Neural cell (in vitro differentiated cells): ENCODE measurements around the gene ZFR2. TPM values are rescaled to one million over a fixed set of nuclear protein-coding genes. Genes with fewer than 3 reads are reported as not detected.

Experiments used
- H2AFZ ChIP-seq: fragments of 200-600, 300-800 bp; sonication (generic), shearing (Covaris generic); 2 replicates; pipeline ENCODE4 v1.6.0; 2014; ENCODE audit warnings: low read depth, mild to moderate bottlenecking, antibody characterized with exemption, low read length, moderate library complexity
- H3F3A ChIP-seq: fragments of 200-600 bp; shearing (Covaris generic); 2 replicates; pipeline ENCODE4 v1.6.1; 2016; ENCODE audit warnings: mild to moderate bottlenecking, moderate library complexity, mixed read lengths, antibody characterized with exemption, low read length; ENCODE audit not compliant: insufficient read depth, poor library complexity, severe bottlenecking
- H3K27ac ChIP-seq: fragments of 200-600, 300-800 bp; sonication (generic), shearing (Covaris generic); 2 replicates; pipeline ENCODE4 v1.5.1; 2014; ENCODE audit warnings: mild to moderate bottlenecking, low read length, moderate library complexity
- H3K27me3 ChIP-seq: fragments of 300-800, 200-600 bp; sonication (generic), shearing (Covaris generic); 2 replicates; pipeline ENCODE4 v1.6.0; 2014; ENCODE audit warnings: mild to moderate bottlenecking, low read depth, low read length, moderate library complexity; ENCODE audit not compliant: insufficient read depth
- H3K36me3 ChIP-seq: fragments of 300-800, 200-600 bp; sonication (generic), shearing (Covaris generic); 2 replicates; pipeline ENCODE4 v1.5.1; 2014; ENCODE audit warnings: mild to moderate bottlenecking, antibody characterized with exemption, low read length, moderate library complexity; ENCODE audit not compliant: insufficient read depth
- H3K4me2 ChIP-seq: fragments of 300-800, 200-600 bp; sonication (generic), shearing (Covaris generic); 2 replicates; pipeline ENCODE4 v1.6.0; 2014; ENCODE audit warnings: mild to moderate bottlenecking, low read length
- H3K4me3 ChIP-seq: fragments of 300-800, 200-600 bp; sonication (generic), shearing (Covaris generic); 2 replicates; pipeline ENCODE4 v1.5.1; 2014; ENCODE audit warnings: mild to moderate bottlenecking, low read length, moderate library complexity
- H3K79me2 ChIP-seq: fragments of 200-600 bp; shearing (Covaris generic); replicated peaks from 2 replicates; pipeline ENCODE4 v1.6.0; 2014; ENCODE audit warnings: mild to moderate bottlenecking, low read length, moderate library complexity; ENCODE audit not compliant: insufficient read depth
- H3K9ac ChIP-seq: fragments of 300-800, 200-600 bp; sonication (generic), shearing (Covaris generic); 2 replicates; pipeline ENCODE4 v1.6.1; 2016; ENCODE audit warnings: mild to moderate bottlenecking, low read length, mixed read lengths
- H3K9me2 ChIP-seq: fragments of 200-600 bp; shearing (Covaris generic); 2 replicates; pipeline ENCODE4 v1.6.1; 2016; ENCODE audit warnings: mild to moderate bottlenecking, low read length, mixed read lengths; ENCODE audit not compliant: insufficient read depth
- H3K9me3 ChIP-seq: fragments of 200-600, 300-800 bp; sonication (generic), shearing (Covaris generic); 2 replicates; pipeline ENCODE4 v1.6.1; 2016; ENCODE audit warnings: mild to moderate bottlenecking, mixed run types, low read length, moderate library complexity, mixed read lengths
- H4K20me1 ChIP-seq: fragments of 200-600 bp; shearing (Covaris generic); 2 replicates; pipeline ENCODE4 v1.6.1; 2016; ENCODE audit warnings: mild to moderate bottlenecking, mixed run types; ENCODE audit not compliant: insufficient read depth
- EP300 ChIP-seq: fragments of 450-650 bp; conservative IDR thresholded peaks from 2 replicates; pipeline ENCODE4 v1.6.1; 2014; ENCODE audit warnings: antibody characterized with exemption, mild to moderate bottlenecking, moderate library complexity; ENCODE audit not compliant: poor library complexity, severe bottlenecking
- EZH2 ChIP-seq: fragments of 200-600, 300-800 bp; shearing (Covaris generic), sonication (generic); IDR thresholded peaks from 2 replicates; pipeline ENCODE4 v1.6.1; 2014; ENCODE audit warnings: antibody characterized with exemption, low read length, borderline replicate concordance, mild to moderate bottlenecking; ENCODE audit not compliant: insufficient read depth, poor library complexity, severe bottlenecking
- MXI1 ChIP-seq: fragments of 450-650 bp; conservative IDR thresholded peaks from 2 replicates; pipeline ENCODE4 v1.6.1; 2014; ENCODE audit warnings: antibody characterized with exemption, mild to moderate bottlenecking; ENCODE audit not compliant: poor library complexity, severe bottlenecking
- POLR2AphosphoS5 ChIP-seq: IDR thresholded peaks from 2 replicates; pipeline ENCODE4 v1.6.1; 2012
- RAD21 ChIP-seq: fragments of 450-650 bp; conservative IDR thresholded peaks from 2 replicates; pipeline ENCODE4 v1.6.1; 2014; ENCODE audit warnings: antibody characterized with exemption, mild to moderate bottlenecking, moderate library complexity
- SMC3 ChIP-seq: fragments of 450-650 bp; conservative IDR thresholded peaks from 2 replicates; pipeline ENCODE4 v1.6.1; 2014; ENCODE audit warnings: antibody characterized with exemption, mild to moderate bottlenecking, moderate library complexity; ENCODE audit not compliant: poor library complexity
- TAF1 ChIP-seq: IDR thresholded peaks from 2 replicates; pipeline ENCODE4 v1.6.1; 2012; ENCODE audit warnings: low read depth
- polyA plus RNA-seq: library from polyadenylated mRNA; depleted of rRNA; stranded (reverse); fragments of >200 nt; gene quantifications from 2 replicates; pipeline ENCODE4 v1.2.3, GENCODE V29; 2014
- TF ChIP-seq, protein P1 (sequence below): IDR thresholded peaks from 2 replicates; pipeline ENCODE4 v1.6.1; 2012; ENCODE audit warnings: borderline replicate concordance
- TF ChIP-seq, protein P2 (sequence below): fragments of 450-650 bp; IDR thresholded peaks from 2 replicates; pipeline ENCODE4 v1.5.1; 2014; ENCODE audit warnings: antibody characterized with exemption, mild to moderate bottlenecking, moderate library complexity; ENCODE audit not compliant: poor library complexity, severe bottlenecking

The ZFR2 gene
- polyA plus RNA-seq, 1 donor from 2014 or later: 9.0 TPM

DNA sequence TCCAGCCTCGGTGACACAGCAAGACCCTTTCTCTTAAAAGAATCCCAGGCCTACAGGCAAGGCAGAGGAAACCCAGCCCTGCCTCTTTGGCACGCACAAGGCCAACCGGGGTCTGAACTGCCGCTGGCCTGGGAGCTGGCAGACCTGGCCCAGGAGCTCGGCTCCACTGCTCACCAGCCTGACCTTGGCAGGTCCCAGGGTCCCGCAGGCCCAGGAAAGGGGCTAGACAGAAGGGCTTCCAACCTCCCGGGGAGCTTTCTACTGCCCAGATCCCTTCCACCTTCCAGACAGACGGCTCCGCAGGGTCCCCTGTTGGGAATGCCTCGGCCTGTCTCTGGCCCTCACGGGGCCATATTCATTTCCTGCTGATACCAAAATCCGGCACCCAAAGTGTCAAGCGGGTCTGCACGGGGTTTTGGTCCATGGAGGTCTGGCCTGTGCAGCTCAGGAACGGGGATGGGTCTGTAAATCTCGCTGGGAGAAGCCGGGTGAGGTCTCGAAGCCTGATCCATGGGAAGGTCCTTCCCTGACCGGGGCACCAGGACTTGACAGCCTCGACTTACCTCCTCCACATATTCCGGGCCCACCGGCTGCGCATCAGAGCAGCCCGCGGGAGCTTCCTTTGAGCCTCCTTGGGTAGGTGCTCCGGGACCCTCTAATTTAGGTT lies 46.0 kb downstream of the ZFR2 start:
- Histone ChIP-seq H3K36me3 (no peaks in the 10 kb centered on the region), H3K4me3 (no peak overlapping the region), H4K20me1 (no peaks in the 10 kb centered on the region), H3K27me3 (no peaks in the 10 kb centered on the region), H2AFZ (no peak overlapping the region), H3F3A (no peaks in the 10 kb centered on the region), H3K27ac (no peak overlapping the region), H3K79me2 (no peaks in the 10 kb centered on the region), H3K9ac (no peak overlapping the region), H3K4me2 (no peak overlapping the region), H3K9me3 (no peaks in the 10 kb centered on the region), H3K9me2 (no peaks in the 10 kb centered on the region)
- TF ChIP-seq POLR2AphosphoS5 (no peak), EZH2 (no peak), EP300 (no peak), TAF1 (no peak), MXI1 (no peak), RAD21 (no peak), SMC3 (no peak)
- TF ChIP-seq, protein P1, sequence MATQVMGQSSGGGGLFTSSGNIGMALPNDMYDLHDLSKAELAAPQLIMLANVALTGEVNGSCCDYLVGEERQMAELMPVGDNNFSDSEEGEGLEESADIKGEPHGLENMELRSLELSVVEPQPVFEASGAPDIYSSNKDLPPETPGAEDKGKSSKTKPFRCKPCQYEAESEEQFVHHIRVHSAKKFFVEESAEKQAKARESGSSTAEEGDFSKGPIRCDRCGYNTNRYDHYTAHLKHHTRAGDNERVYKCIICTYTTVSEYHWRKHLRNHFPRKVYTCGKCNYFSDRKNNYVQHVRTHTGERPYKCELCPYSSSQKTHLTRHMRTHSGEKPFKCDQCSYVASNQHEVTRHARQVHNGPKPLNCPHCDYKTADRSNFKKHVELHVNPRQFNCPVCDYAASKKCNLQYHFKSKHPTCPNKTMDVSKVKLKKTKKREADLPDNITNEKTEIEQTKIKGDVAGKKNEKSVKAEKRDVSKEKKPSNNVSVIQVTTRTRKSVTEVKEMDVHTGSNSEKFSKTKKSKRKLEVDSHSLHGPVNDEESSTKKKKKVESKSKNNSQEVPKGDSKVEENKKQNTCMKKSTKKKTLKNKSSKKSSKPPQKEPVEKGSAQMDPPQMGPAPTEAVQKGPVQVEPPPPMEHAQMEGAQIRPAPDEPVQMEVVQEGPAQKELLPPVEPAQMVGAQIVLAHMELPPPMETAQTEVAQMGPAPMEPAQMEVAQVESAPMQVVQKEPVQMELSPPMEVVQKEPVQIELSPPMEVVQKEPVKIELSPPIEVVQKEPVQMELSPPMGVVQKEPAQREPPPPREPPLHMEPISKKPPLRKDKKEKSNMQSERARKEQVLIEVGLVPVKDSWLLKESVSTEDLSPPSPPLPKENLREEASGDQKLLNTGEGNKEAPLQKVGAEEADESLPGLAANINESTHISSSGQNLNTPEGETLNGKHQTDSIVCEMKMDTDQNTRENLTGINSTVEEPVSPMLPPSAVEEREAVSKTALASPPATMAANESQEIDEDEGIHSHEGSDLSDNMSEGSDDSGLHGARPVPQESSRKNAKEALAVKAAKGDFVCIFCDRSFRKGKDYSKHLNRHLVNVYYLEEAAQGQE: no peak
- TF ChIP-seq, protein P2, sequence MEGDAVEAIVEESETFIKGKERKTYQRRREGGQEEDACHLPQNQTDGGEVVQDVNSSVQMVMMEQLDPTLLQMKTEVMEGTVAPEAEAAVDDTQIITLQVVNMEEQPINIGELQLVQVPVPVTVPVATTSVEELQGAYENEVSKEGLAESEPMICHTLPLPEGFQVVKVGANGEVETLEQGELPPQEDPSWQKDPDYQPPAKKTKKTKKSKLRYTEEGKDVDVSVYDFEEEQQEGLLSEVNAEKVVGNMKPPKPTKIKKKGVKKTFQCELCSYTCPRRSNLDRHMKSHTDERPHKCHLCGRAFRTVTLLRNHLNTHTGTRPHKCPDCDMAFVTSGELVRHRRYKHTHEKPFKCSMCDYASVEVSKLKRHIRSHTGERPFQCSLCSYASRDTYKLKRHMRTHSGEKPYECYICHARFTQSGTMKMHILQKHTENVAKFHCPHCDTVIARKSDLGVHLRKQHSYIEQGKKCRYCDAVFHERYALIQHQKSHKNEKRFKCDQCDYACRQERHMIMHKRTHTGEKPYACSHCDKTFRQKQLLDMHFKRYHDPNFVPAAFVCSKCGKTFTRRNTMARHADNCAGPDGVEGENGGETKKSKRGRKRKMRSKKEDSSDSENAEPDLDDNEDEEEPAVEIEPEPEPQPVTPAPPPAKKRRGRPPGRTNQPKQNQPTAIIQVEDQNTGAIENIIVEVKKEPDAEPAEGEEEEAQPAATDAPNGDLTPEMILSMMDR: no peak

DNA sequence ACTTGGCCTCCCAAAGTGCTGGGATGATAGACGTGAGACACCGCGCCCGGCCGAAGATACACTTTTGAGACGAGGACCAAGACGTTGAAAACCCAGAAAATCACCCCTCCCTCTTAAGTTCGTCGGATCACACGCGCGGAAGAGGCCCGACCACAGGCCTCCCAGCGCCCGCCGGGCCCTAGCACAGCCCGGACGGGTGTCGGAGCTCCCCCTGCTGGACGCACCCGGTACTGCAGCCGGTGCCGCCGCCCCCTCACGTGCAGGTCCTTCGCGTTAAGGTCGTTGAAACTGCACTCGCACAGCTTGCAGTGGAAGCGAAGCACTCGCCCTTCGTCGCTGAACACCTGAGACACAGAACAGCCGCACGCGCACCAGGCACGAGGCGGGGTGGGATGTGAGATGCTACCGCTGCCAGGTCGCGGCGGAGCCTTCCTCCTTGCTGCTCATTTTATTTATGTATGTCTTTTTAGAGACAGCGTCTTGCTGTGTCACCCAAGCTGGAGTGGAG lies 46.9 kb downstream of the ZFR2 start:
- Histone ChIP-seq H3K27ac (no peak overlapping the region), H3K36me3 (no peaks in the 10 kb centered on the region), H4K20me1 (no peaks in the 10 kb centered on the region), H3K9me3 (no peaks in the 10 kb centered on the region), H3K9ac (no peak overlapping the region), H3K4me3 (no peak overlapping the region), H3K9me2 (no peaks in the 10 kb centered on the region), H3K79me2 (no peaks in the 10 kb centered on the region), H3F3A (no peaks in the 10 kb centered on the region), H2AFZ (no peak overlapping the region), H3K4me2 (no peak overlapping the region), H3K27me3 (no peaks in the 10 kb centered on the region)
- TF ChIP-seq, protein P1: no peak
- TF ChIP-seq, protein P2: peak; percentile 55
- TF ChIP-seq EZH2: no peak
